Stimulated activated CD4-positive, alpha-beta T cell treated with anti-CD3 and anti-CD28 coated beads, Interleukin-12 subunit alpha, Interleukin-12 subunit beta, amount 100 ng/mL, for 24 hours (primary cell): ENCODE results near the gene CAMK2N2.

Experiments
- DNase-seq, 2 experiments: peaks; one replicate each; pipeline ENCODE4 v3.0.0-alpha.2; 2020; ENCODE audit warnings: low read depth in 2 of 2

CAMK2N2 gene

GRCh38 chr3:184240384-184241140 lies 20.8 kb downstream of the CAMK2N2 start:
- DNase-seq: no peak

- DNase-seq: no peak
Measured at GRCh38 chr3:184239708-184240107, 21.6 kb downstream of the CAMK2N2 start.

GRCh38 chr3:184239221-184239620 lies 22.1 kb downstream of the CAMK2N2 start:
- no peak for DNase-seq

GRCh38 chr3:184238246-184238818 lies 23.0 kb downstream of the CAMK2N2 start:
- DNase-seq: no peak

GRCh38 chr3:184237807-184238206 lies 23.5 kb downstream of the CAMK2N2 start:
- DNase-seq: no peak

GRCh38 chr3:184237211-184237610 lies 24.1 kb downstream of the CAMK2N2 start:
- no peak for DNase-seq

- no peak for DNase-seq
Measured at GRCh38 chr3:184236636-184237035, 24.7 kb downstream of the CAMK2N2 start.

- no peak for DNase-seq
Measured at GRCh38 chr3:184236033-184236410, 25.3 kb downstream of the CAMK2N2 start.

- no peak for DNase-seq
Measured at GRCh38 chr3:184235381-184236032, 25.8 kb downstream of the CAMK2N2 start.

- DNase-seq: no peak
Measured at GRCh38 chr3:184234671-184235380, 26.5 kb downstream of the CAMK2N2 start.

GRCh38 chr3:184234224-184234623 lies 27.1 kb downstream of the CAMK2N2 start:
- no peak for DNase-seq

- no peak for DNase-seq
Measured at GRCh38 chr3:184233127-184233843, 28.1 kb downstream of the CAMK2N2 start.

GRCh38 chr3:184231671-184232070 lies 29.7 kb downstream of the CAMK2N2 start:
- no peak for DNase-seq

- no peak for DNase-seq
Measured at GRCh38 chr3:184230603-184231528, 30.5 kb downstream of the CAMK2N2 start.

- no peak for DNase-seq
Measured at GRCh38 chr3:184230081-184230602, 31.2 kb downstream of the CAMK2N2 start.

- peak; percentile 39 to 53 for DNase-seq
Measured at GRCh38 chr3:184229394-184230080, 31.8 kb downstream of the CAMK2N2 start, which contains the start of gene VWA5B2. VWA5B2 (plus strand) TSS chr3:184229585; CDS start chr3:184230529, 944 bp downstream.

GRCh38 chr3:184228376-184229137 lies 32.8 kb downstream of the CAMK2N2 start:
- DNase-seq: no peak

- DNase-seq: peak; percentile 17 to 44
Measured at GRCh38 chr3:184227481-184227935, 33.8 kb downstream of the CAMK2N2 start.

- no peak for DNase-seq
Measured at GRCh38 chr3:184223946-184224345, 37.4 kb downstream of the CAMK2N2 start.
